ENCODE measurements around the gene MTM1.

MTM1 gene

DNA sequence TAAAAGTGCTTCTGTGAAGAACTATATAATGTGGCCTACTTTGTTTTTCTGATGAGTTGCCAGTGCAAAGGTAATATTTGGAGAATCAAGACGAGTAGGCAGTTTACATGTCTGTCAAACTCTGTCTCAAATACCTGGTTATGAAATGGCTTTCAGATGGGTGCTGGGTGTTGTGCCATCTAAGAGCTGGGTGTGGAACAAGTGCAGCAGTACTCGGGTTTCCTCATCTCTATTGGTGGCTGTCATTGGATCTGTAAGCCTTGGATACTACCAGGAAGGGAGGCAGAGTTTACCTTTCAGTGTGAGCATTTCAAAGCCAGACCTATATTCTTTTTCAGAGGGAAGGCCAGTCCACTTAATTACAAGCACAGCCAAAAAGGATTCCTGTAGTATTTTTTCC lies 37.2 kb downstream of the MTM1 start:
- Histone ChIP-seq H3K9me3 (ENCODE audit: control insufficient read depth, insufficient read depth, low read length) (no peaks in the 10 kb centered on the region), H3K4me1 (ENCODE audit: insufficient read depth, low read length) (no peaks in the 10 kb centered on the region), H3K9ac (ENCODE audit: low read depth, low read length) (no peak overlapping the region), H3K36me3 (ENCODE audit: insufficient read depth, low read length) (no peaks in the 10 kb centered on the region; the same call in 1 of the 2 replicates)

DNA sequence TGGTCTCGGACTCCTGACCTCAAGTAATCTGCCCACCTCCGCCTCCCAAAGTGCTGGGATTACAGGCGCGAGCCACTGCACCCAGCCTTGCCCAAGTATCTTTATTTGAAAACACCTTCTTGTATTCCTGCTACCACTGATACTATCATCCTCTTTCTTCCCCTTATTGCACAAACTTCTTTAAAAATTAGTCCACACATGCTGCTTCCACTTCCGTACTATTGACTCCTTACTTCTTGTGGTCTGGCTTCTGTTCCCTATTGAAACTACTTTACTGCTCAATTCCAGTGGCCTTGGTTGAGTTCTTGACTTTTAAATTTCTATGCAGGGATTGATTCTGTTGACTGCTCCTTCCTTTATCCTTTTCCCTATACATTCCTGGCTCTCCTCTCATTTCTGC lies 38.8 kb downstream of the MTM1 start:
- no peaks in the 10 kb centered on the region for H3K9me3 ChIP-seq (ENCODE audit: control insufficient read depth, insufficient read depth, low read length)
- H3K9ac ChIP-seq (ENCODE audit: low read depth, low read length) = no peak overlapping the region

GRCh38 chrX:150610043-150610442 lies 41.6 kb downstream of the MTM1 start:
- Histone ChIP-seq H3K36me3 (ENCODE audit: insufficient read depth, low read length) (no peaks in the 10 kb centered on the region; the same call in 1 of the 2 replicates), H3K4me1 (ENCODE audit: insufficient read depth, low read length) (no peaks in the 10 kb centered on the region), H3K9me3 (ENCODE audit: control insufficient read depth, insufficient read depth, low read length) (no peaks in the 10 kb centered on the region), H3K9ac (ENCODE audit: low read depth, low read length) (no peak overlapping the region)

More for the DNA sequence above, 38.8 kb downstream of the MTM1 start:
- Histone ChIP-seq H3K36me3 (ENCODE audit: insufficient read depth, low read length) (no peaks in the 10 kb centered on the region; the same call in 1 of the 2 replicates), H3K4me1 (ENCODE audit: insufficient read depth, low read length) (no peaks in the 10 kb centered on the region)

DNA sequence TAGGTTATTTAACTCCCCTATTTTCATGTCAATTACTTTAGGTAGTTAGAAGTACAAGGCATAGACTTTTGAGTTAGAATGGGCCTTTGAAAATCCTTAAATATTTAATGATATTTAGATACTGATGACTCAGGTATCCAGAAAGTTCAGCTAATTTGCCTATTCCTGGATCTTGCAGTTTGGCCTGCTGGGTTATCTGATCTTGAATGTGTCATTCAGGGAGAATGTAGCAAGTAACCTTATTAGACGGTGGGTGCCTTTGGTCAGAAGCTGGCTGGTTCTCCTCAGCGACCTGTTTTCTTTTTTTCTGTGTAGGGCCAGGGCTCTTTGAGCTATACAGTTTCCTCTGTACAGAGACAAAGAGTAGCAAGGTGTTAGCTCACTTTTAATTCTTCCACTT lies 42.0 kb downstream of the MTM1 start:
- Histone ChIP-seq H3K9ac (ENCODE audit: low read depth, low read length) (no peak overlapping the region), H3K4me1 (ENCODE audit: insufficient read depth, low read length) (no peaks in the 10 kb centered on the region), H3K9me3 (ENCODE audit: control insufficient read depth, insufficient read depth, low read length) (no peaks in the 10 kb centered on the region), H3K36me3 (ENCODE audit: insufficient read depth, low read length) (no peaks in the 10 kb centered on the region; the same call in 1 of the 2 replicates)

- Histone ChIP-seq H3K9me3 (ENCODE audit: control insufficient read depth, insufficient read depth, low read length) (no peaks in the 10 kb centered on the region), H3K4me1 (ENCODE audit: insufficient read depth, low read length) (peaks cover 8% of the 10 kb centered on the region; the same call in 1 of the 2 replicates), H3K36me3 (ENCODE audit: insufficient read depth, low read length) (peaks cover 12% of the 10 kb centered on the region), H3K9ac (ENCODE audit: low read depth, low read length) (no peak overlapping the region)
These were observed 46.9 kb downstream of the MTM1 start for GRCh38 chrX:150615356-150615755.

GRCh38 chrX:150616179-150616862 lies 47.9 kb downstream of the MTM1 start:
- peaks cover 16% of the 10 kb centered on the region for H3K36me3 ChIP-seq (ENCODE audit: insufficient read depth, low read length)
- peaks cover 8% of the 10 kb centered on the region; the same call in 1 of the 2 replicates for H3K4me1 ChIP-seq (ENCODE audit: insufficient read depth, low read length)
- no peaks in the 10 kb centered on the region for H3K9me3 ChIP-seq (ENCODE audit: control insufficient read depth, insufficient read depth, low read length)
- no peak overlapping the region for H3K9ac ChIP-seq (ENCODE audit: low read depth, low read length)

DNA sequence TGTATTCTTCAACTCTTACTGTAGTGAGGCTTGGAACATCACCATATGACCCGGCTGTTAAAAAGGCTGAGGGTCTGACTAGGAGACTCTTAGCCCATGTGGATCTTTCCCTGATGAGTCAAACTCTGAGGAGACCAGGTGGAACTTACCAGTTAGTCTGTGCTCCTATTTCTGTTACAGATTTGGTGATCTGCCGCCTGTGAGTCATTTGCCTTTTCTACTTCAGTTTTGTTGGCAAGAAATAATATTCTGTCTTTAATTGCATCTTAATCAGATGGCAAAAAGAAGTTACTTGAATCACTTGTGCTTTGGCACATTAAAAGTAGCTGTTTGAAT lies 48.4 kb downstream of the MTM1 start:
- no peaks in the 10 kb centered on the region for H3K9me3 ChIP-seq (ENCODE audit: control insufficient read depth, insufficient read depth, low read length)
- H3K9ac ChIP-seq (ENCODE audit: low read depth, low read length) = no peak overlapping the region
- H3K4me1 ChIP-seq (ENCODE audit: insufficient read depth, low read length) = peaks cover 8% of the 10 kb centered on the region; the same call in 1 of the 2 replicates
- H3K36me3 ChIP-seq (ENCODE audit: insufficient read depth, low read length) = peaks cover 16% of the 10 kb centered on the region

DNA sequence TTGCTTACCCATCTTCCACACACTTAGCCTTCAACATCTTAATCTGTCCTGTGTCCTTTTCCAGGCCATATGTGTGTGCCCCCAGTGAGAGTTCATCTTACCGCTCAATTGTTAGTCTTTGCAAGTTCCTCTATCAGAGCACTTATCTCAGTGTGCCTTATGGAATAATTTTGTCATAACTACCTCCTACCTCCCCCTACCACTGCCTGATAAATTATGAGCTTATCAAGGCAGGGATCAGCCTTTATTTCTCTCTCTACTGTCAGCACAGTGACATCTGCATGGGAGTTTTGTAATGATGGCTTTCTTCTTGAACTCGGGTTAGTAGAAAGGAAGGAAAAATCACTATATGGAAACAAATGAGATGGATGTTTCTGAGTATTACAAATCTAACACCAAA lies 53.2 kb downstream of the MTM1 start:
- H3K36me3 ChIP-seq (ENCODE audit: insufficient read depth, low read length) = peaks cover 12% of the 10 kb centered on the region
- no peaks in the 10 kb centered on the region for H3K9me3 ChIP-seq (ENCODE audit: control insufficient read depth, insufficient read depth, low read length)
- peaks cover 1% of the 10 kb centered on the region; the same call in 1 of the 2 replicates for H3K4me1 ChIP-seq (ENCODE audit: insufficient read depth, low read length)
- H3K9ac ChIP-seq (ENCODE audit: low read depth, low read length) = no peak overlapping the region

DNA sequence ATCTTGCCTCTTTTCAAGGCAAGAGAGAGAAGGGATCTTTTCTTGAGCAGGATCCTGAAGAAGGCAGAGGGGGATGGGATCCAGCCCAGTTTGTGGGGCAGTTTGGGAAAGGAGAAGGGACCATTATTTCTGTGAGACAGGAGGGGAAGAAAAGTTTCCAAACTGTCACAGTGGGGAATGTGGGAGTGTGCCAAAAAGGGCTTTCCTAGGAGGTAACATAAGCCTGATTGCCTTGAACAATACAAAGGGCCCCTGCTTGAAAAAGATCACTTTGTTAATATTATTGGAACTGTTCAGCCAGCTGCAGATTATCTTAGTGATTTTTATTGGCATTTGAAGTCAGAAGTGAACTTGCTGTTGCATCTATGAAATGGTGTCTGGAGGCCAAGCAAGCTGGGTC lies 55.2 kb downstream of the MTM1 start:
- Histone ChIP-seq H3K9me3 (ENCODE audit: control insufficient read depth, insufficient read depth, low read length) (no peaks in the 10 kb centered on the region), H3K4me1 (ENCODE audit: insufficient read depth, low read length) (no peaks in the 10 kb centered on the region), H3K36me3 (ENCODE audit: insufficient read depth, low read length) (peaks cover 14% of the 10 kb centered on the region), H3K9ac (ENCODE audit: low read depth, low read length) (no peak overlapping the region)

GRCh38 chrX:150625097-150625496 lies 56.7 kb downstream of the MTM1 start:
- Histone ChIP-seq H3K36me3 (ENCODE audit: insufficient read depth, low read length) (peaks cover 12% of the 10 kb centered on the region), H3K9ac (ENCODE audit: low read depth, low read length) (no peak overlapping the region), H3K9me3 (ENCODE audit: control insufficient read depth, insufficient read depth, low read length) (no peaks in the 10 kb centered on the region), H3K4me1 (ENCODE audit: insufficient read depth, low read length) (no peaks in the 10 kb centered on the region)

DNA sequence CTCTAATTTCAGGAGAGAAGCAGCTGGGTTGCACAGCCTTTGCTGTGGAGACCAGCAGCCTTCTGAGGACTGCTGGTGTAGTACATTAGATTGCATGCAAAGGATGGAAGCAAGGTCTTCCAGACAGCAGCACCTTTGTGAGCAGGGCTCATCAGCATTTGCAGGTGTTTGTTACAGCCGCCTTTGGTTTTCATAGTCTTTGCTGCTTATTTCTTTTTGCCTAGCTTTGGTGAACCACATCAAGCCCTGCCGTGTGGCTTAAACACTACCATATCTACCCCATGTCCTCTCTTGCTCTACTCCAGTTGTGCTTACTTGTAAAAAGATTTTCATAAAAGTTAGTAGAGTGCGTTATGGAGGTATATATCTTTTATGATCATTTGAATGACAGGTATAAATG lies 57.5 kb downstream of the MTM1 start:
- H3K9me3 ChIP-seq (ENCODE audit: control insufficient read depth, insufficient read depth, low read length) = no peaks in the 10 kb centered on the region
- H3K36me3 ChIP-seq (ENCODE audit: insufficient read depth, low read length) = peaks cover 9% of the 10 kb centered on the region
- H3K4me1 ChIP-seq (ENCODE audit: insufficient read depth, low read length) = no peaks in the 10 kb centered on the region
- no peak overlapping the region for H3K9ac ChIP-seq (ENCODE audit: low read depth, low read length)

DNA sequence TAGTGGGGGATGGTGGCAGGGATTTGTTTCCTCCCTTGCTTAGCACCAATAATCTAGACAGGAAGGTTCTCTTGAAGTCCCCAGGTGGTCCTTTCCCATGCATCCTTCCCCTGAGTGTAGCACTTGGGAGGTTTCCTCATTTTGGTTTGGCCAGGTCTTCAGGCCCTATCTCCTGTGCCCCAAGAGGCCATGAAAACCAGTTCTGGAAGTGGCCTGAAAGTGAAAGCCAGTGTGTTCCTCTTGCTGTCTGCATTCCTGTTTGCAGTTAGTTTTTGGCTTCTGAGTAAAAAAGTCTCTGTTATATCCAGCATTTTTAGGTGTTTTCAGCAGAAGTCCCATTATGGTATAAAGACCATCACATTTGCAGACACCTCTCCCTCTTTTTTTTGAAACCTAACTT lies 59.5 kb downstream of the MTM1 start:
- Histone ChIP-seq H3K36me3 (ENCODE audit: insufficient read depth, low read length) (peaks cover 9% of the 10 kb centered on the region), H3K9ac (ENCODE audit: low read depth, low read length) (no peak overlapping the region), H3K9me3 (ENCODE audit: control insufficient read depth, insufficient read depth, low read length) (no peaks in the 10 kb centered on the region), H3K4me1 (ENCODE audit: insufficient read depth, low read length) (no peaks in the 10 kb centered on the region)

GRCh38 chrX:150635952-150636351 lies 67.5 kb downstream of the MTM1 start:
- Histone ChIP-seq H3K36me3 (ENCODE audit: insufficient read depth, low read length) (peaks cover 3% of the 10 kb centered on the region; the same call in 1 of the 2 replicates), H3K9me3 (ENCODE audit: control insufficient read depth, insufficient read depth, low read length) (no peaks in the 10 kb centered on the region), H3K9ac (ENCODE audit: low read depth, low read length) (no peak overlapping the region), H3K4me1 (ENCODE audit: insufficient read depth, low read length) (no peaks in the 10 kb centered on the region)

DNA sequence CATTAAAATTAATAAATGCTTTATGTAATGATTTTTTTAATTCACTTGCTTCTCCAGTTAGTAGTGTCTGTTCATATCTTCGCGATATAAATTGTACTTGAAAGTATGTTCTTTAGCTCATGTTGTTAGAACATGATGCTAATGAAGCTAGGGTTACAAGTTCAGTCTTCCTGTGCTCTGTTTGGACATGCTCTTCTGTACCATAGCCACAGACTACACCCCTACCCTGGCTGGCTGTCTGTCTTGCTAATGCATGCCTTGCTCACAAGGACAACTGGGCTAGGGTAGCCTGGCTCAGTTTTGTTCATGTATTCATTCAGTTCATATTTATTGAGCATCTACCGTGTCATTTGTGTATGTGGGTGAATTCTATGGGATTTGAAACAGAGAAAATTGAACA lies 74.0 kb downstream of the MTM1 start:
- Histone ChIP-seq H3K4me1 (ENCODE audit: insufficient read depth, low read length) (no peaks in the 10 kb centered on the region), H3K9ac (ENCODE audit: low read depth, low read length) (no peak overlapping the region)

GRCh38 chrX:150643271-150643670 lies 74.8 kb downstream of the MTM1 start:
- no peaks in the 10 kb centered on the region for H3K9me3 ChIP-seq (ENCODE audit: control insufficient read depth, insufficient read depth, low read length)
- H3K4me1 ChIP-seq (ENCODE audit: insufficient read depth, low read length) = no peaks in the 10 kb centered on the region
- H3K36me3 ChIP-seq (ENCODE audit: insufficient read depth, low read length) = peaks cover 3% of the 10 kb centered on the region
- no peak overlapping the region for H3K9ac ChIP-seq (ENCODE audit: low read depth, low read length)

More for the DNA sequence above, 74.0 kb downstream of the MTM1 start:
- H3K9me3 ChIP-seq (ENCODE audit: control insufficient read depth, insufficient read depth, low read length) = no peaks in the 10 kb centered on the region
- peaks cover 3% of the 10 kb centered on the region for H3K36me3 ChIP-seq (ENCODE audit: insufficient read depth, low read length)
